Measurements from ENCODE around the gene RBM27.
"Not testable (repeated sequence)": the region's sequence is repeated elsewhere in the genome, so short reads cannot be mapped to it uniquely, and the experiment has no call there.

DNA sequence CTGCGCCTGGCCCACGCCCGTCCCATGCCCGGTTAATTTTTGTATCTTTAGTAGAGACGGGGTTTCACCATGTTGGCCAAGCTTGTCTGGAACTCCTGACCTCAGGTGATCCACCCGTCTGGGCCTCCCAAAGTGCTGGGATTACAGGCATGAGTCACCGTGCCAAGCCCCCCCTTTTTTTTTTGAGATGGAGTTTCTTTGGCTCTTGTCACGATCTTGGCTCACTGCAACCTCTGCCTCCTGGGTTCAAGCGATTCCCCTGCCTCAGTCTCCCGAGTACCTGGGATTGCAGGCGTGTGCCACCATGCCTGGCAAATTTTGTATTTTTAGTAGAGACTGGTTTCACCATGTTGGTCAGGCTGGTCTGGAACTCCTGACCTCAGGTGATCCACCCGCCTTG is 1.6 kb upstream of the RBM27 start:
- TF ChIP-seq, protein P1, sequence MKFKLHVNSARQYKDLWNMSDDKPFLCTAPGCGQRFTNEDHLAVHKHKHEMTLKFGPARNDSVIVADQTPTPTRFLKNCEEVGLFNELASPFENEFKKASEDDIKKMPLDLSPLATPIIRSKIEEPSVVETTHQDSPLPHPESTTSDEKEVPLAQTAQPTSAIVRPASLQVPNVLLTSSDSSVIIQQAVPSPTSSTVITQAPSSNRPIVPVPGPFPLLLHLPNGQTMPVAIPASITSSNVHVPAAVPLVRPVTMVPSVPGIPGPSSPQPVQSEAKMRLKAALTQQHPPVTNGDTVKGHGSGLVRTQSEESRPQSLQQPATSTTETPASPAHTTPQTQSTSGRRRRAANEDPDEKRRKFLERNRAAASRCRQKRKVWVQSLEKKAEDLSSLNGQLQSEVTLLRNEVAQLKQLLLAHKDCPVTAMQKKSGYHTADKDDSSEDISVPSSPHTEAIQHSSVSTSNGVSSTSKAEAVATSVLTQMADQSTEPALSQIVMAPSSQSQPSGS (CRISPR knock-in tag; IDR thresholded peaks at IDR 0.05; ENCODE audit: borderline replicate concordance, low read depth) = not testable (repeated sequence)
- TF ChIP-seq CREM (CRISPR knock-in tag; IDR thresholded peaks at IDR 0.05); E2F1 (CRISPR knock-in tag; IDR thresholded peaks at IDR 0.05); RELA (CRISPR knock-in tag; IDR thresholded peaks at IDR 0.05; ENCODE audit: borderline replicate concordance); CTCF (IDR thresholded peaks at IDR 0.05); SP1 (CRISPR knock-in tag; conservative IDR thresholded peaks at IDR 0.05): not testable (repeated sequence)
